ENCODE data around the gene GABRD.

The GABRD gene

GRCh38 chr1:2018217-2019171 is 651 bp upstream of the GABRD start:
- peak; percentile 10 for DNase-seq

DNA sequence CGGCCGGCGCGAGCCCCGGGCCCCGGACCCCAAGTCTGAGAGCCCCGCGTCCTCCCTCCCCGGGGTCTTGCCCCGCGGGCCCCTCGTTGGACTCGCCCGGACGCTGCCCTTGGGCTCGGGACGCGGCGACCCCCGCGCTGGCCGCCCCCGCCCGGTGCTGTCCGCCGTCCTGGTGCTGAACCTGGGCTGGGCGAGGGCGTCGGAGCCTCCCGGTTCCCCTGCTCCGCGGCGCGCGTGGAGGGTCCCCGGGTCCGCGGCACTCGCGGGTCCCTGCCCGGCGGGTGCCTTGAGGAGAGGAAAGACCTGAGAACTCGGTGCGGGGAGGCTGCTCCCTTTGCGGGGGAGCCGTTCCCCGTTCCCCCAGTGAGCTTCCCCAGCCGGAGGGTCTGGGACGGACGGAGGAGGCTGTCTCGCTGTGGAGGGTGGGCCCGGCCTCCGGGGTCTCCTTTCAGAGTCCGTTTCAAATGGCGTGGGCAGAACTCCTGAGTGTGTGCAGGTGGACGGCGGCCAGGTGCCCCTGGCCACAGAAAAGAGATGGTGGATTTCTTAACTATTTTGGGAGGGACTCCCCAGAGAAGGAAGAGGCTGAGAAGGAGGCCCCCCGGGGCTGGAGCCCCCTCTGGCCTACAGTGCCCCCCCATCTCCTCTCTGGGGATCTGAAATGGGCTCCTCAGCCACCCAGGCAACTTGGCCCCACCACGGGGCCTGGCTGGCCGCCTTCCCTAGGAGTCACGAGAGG is 595 bp downstream of the GABRD start:
- DNase-seq: no peak

DNA sequence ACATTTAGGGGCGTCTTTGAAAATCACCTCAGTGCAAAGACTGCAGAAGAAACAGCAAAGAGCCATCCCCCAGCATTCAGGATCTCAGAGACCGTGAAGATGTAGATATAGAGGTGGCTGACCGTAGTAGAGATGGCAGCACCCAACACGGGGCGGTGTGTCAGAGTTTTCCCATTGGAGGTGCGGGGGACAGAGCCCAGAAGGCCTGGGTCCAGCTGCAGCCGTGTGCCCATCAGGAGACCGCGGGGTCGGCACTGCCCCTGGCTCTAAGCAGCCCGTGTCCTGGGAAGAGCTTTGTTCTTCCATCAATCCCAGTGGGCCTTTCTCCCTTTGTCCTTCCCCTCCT is 1.1 kb downstream of the GABRD start:
- DNase-seq: no peak

DNA sequence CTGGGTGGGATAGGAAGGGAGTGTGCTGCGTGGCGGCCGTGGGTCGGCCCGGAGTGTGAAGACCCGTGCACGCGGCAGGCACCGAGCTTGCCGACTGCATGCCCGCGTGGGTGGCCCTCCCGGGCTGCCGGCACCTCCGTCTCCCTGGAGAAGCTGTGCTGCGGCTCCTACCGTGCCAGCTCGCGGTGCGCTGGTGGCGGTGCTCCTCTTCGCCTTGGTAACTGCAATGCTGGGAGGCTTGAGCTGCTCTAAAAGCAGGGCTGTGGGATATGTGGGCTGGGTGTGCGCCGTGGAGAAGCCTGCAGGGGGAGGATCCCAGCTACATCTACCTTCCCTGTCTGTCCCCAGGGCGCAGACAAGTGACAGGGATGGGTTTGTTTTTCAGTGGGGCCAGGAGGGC is 2.4 kb downstream of the GABRD start:
- no peak for DNase-seq

GRCh38 chr1:2022063-2022770 is 3.1 kb downstream of the GABRD start:
- DNase-seq: no peak

GRCh38 chr1:2023187-2023586 is 4.0 kb downstream of the GABRD start:
- DNase-seq: no peak

GRCh38 chr1:2024451-2024850 is 5.3 kb downstream of the GABRD start:
- no peak for DNase-seq

DNA sequence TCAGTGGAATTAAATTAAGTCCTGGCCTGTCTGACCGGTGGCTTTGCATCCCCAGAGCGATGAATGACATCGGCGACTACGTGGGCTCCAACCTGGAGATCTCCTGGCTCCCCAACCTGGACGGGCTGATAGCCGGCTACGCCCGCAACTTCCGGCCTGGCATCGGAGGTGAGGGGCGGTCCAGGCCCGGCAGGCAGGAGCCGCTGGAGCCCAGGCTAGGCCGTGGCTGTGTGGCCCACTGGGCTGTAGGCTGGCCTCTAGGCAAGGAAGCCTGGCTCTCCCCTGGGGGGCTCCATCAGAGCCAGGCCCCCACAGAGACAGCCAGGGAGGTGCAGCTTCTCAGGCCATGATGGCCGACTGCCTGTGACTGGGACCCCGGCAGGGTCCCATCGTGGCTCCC is 5.7 kb downstream of the GABRD start:
- no peak for DNase-seq

GRCh38 chr1:2025491-2025981 is 6.4 kb downstream of the GABRD start:
- peak; percentile 13 for DNase-seq

- DNase-seq: no peak
Observed at GRCh38 chr1:2027961-2028583, 8.9 kb downstream of the GABRD start.

DNA sequence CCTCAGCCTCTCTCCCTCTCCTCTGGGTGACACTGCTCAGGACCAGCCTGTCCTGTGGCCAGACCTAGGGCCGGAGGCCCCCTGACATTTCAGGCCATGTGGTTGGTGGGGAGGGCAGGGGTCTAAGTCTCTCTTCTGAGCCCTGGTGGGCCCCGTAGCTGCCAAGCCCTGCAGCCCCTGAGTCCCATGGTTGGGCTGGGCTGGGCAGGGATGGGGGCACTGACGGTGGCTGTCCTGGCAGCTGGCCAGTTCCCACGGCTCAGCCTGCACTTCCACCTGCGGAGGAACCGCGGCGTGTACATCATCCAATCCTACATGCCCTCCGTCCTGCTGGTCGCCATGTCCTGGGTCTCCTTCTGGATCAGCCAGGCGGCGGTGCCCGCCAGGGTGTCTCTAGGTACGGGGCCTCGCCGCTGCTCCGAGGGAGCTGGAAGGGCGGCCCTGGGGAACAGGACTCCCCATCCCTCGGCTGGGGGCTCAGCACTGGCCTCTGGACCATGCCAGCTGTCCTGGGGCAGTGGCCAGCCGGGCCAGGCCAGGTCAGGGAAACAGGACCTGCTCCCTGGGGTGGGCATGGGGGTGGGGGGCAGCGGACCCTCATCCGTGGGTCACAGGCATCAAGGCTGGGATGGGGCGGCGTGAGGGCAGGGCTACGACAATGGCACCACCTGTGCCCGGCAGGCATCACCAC is 9.9 kb downstream of the GABRD start:
- DNase-seq: no peak

GRCh38 chr1:2029561-2029960 is 10.4 kb downstream of the GABRD start:
- DNase-seq: no peak

- no peak for DNase-seq
Observed at GRCh38 chr1:2030076-2030871, 11.1 kb downstream of the GABRD start.

- no peak for DNase-seq
Observed at GRCh38 chr1:2031546-2032540, 12.7 kb downstream of the GABRD start.

DNA sequence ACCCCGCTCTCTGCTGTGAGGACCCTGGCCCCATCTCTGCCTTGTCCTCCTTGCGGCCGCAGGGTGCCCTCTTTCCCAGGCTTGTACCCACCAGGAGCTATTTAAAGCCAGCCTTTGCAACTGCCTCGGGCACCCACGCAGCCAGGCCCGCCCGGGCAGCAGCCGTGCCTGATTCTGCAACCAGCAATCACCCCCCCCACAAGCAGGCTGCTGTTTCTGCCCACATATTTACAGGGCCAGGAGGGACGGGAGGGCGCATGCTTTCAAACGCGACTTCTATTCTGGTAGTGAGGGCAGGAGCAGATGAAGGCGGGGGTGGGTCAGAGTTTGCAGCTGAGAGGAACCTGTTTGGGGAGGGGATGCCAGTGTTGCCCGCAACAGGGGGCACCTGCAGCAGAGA is 13.6 kb downstream of the GABRD start:
- no peak for DNase-seq

DNA sequence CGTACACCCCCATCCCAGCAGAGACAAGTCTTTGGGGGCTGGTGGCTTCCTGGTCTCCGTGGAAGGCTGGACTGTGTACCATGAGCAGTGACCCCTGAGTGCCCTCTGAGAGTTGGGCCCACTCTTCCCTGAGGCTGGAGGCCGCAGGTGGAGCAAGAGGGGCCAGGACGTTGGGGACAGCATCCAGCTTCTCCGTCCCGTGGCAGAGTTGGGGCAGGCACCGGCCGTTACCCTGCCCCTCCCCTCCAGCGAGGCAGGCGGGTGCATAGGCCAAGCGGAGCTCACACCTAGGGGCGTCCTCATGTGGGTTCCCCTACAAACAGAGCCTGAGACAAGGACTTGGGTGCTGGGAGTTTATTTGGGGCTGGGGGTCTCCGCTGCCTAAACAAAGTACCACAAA is 14.0 kb downstream of the GABRD start:
- no peak for DNase-seq

DNA sequence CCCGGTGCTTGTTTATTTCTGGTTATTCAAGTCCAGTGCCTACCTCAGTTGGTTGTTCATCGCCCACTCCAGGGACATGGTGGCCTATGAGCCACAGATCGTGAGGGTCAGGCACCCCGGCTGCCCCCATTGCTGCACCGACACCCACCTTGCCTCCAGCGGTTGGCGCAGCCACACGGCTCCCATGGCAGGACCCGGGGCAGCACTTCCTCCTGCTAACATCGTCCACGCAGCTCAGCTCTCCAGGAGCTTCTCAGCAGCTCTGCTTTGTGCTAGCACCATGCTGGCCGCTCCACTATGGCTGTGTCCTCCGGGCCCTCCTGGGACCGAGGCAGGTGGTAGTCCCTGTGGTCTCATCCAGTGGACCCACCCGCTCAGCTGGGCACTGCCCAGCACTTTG is 17.1 kb downstream of the GABRD start:
- no peak for DNase-seq

DNA sequence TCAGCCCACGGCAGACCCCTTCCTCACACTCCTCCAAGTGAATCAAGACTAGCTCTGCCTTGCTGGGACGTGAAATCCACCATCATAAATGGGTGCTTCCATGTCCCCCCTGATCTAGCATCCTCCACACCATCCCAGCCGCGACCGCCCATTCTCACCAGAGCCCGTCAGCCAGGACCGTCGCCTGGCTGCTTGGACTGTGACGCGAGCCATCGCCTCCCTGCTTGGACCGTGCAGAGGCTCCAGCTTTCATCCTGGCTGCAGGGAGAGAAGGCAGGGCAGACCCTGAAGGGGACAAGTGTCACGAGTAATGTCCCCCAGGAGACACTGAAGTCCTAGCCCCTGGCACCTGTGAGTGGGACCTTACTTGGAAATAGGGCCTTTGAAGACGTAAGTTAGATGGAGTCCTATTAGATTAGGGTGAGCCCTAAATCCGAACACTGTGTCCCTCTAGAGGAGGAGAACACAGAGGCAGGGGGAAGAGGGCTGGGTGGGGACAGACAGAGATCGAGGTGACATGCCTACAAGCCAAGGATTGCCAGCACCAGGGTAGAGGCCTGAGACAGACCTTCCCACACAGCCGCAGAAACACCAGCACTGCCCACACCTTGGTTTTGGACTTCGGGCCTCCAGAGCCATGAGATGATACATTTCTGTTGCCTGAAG is 18.3 kb downstream of the GABRD start:
- no peak for DNase-seq

DNA sequence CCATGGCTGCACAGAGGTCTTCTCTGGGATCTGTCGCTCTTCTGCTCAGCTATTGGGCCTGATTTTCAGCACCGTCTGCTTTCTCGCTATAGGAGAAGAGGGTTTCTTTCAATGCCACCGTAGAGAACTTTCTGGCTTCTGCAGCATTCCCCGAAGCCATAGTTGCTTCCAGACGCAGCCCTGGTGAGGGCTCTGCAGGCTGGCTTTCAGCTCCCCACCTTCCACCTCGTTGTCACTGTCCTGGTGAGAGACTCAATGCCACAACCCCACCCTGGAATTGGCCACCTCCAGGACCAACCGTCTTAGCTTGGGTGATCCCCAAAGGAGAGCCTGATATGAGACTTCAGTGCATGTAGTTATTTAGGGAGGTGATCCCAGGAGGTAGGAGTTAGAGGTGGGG is 19.1 kb downstream of the GABRD start:
- DNase-seq: no peak

GRCh38 chr1:2039251-2039650 is 20.1 kb downstream of the GABRD start:
- DNase-seq: no peak
